ENCODE results near the gene ADGRF1. TPM values are rescaled to one million over a fixed set of nuclear protein-coding genes. Genes with fewer than 3 reads are reported as not detected.

The ADGRF1 gene
- total RNA-seq, 4 donors from 2014 or later = 0.83 TPM; not detected in 3

GRCh38 chr6:46963039-46963438 lies 79.1 kb downstream of the ADGRF1 start:
- no peak for TF ChIP-seq CTCF (IDR thresholded peaks at IDR 0.05)
- TF ChIP-seq EP300 (IDR thresholded peaks at IDR 0.05) = no peak
- TF ChIP-seq POLR2A (IDR thresholded peaks at IDR 0.05; ENCODE audit: low read depth) = no peak
- TF ChIP-seq POLR2AphosphoS5 (IDR thresholded peaks at IDR 0.05) = no peak
- no peak overlapping the region for H3K27ac ChIP-seq (replicated peaks in 1 of 4)
- H3K9me3 ChIP-seq = no peaks in the 10 kb centered on the region
- no peak for DNase-seq (ENCODE audit: extremely low spot score)
- intact Hi-C loops (cut with DNase I) = no loop called here
- H3K36me3 ChIP-seq = no peaks in the 10 kb centered on the region
- H3K27me3 ChIP-seq = peaks cover 0 to 4% (median 0%) of the 10 kb centered on the region in 4 donors
- H3K4me3 ChIP-seq = no peak overlapping the region
- no peaks in the 10 kb centered on the region for H3K4me1 ChIP-seq

GRCh38 chr6:46961711-46962110 lies 80.4 kb downstream of the ADGRF1 start:
- Histone ChIP-seq H3K4me3 (no peak overlapping the region), H3K27me3 (peaks cover 0 to 4% (median 0%) of the 10 kb centered on the region in 4 donors), H3K9me3 (no peaks in the 10 kb centered on the region), H3K4me1 (no peaks in the 10 kb centered on the region), H3K27ac (replicated peaks in 1 of 4) (no peak overlapping the region), H3K36me3 (no peaks in the 10 kb centered on the region)
- intact Hi-C loops (cut with DNase I) = no loop called here
- DNase-seq (ENCODE audit: extremely low spot score) = no peak
- TF ChIP-seq POLR2AphosphoS5 (IDR thresholded peaks at IDR 0.05) (no peak), CTCF (IDR thresholded peaks at IDR 0.05) (no peak), POLR2A (IDR thresholded peaks at IDR 0.05; ENCODE audit: low read depth) (no peak), EP300 (IDR thresholded peaks at IDR 0.05) (no peak)
- 86% methylated on average over 5 of the region's 5 CpGs for WGBS

- intact Hi-C loops (cut with DNase I) = no loop called here
- no peak overlapping the region for H3K27ac ChIP-seq (replicated peaks in 1 of 4)
These were observed 80.9 kb downstream of the ADGRF1 start for GRCh38 chr6:46961232-46961631.

GRCh38 chr6:46959419-46959818 lies 82.7 kb downstream of the ADGRF1 start:
- H3K9me3 ChIP-seq = no peaks in the 10 kb centered on the region
- peaks cover 0 to 4% (median 0%) of the 10 kb centered on the region in 4 donors for H3K27me3 ChIP-seq
- H3K4me1 ChIP-seq = no peaks in the 10 kb centered on the region
- no peak overlapping the region for H3K27ac ChIP-seq (replicated peaks in 1 of 4)
- no peaks in the 10 kb centered on the region for H3K36me3 ChIP-seq
- DNase-seq (ENCODE audit: extremely low spot score) = no peak
- TF ChIP-seq POLR2A (IDR thresholded peaks at IDR 0.05; ENCODE audit: low read depth) (no peak), CTCF (IDR thresholded peaks at IDR 0.05) (no peak), EP300 (IDR thresholded peaks at IDR 0.05) (no peak), POLR2AphosphoS5 (IDR thresholded peaks at IDR 0.05) (no peak)
- intact Hi-C loops (cut with DNase I) = no loop called here
- H3K4me3 ChIP-seq = no peak overlapping the region

More at GRCh38 chr6:46961232-46961631, 80.9 kb downstream of the ADGRF1 start:
- no peak overlapping the region for H3K4me3 ChIP-seq
- DNase-seq (ENCODE audit: extremely low spot score) = no peak
- H3K4me1 ChIP-seq = no peaks in the 10 kb centered on the region
- H3K36me3 ChIP-seq = no peaks in the 10 kb centered on the region
- H3K27me3 ChIP-seq = peaks cover 0 to 4% (median 0%) of the 10 kb centered on the region in 4 donors
- TF ChIP-seq POLR2AphosphoS5 (IDR thresholded peaks at IDR 0.05) = no peak
- TF ChIP-seq EP300 (IDR thresholded peaks at IDR 0.05) = no peak
- TF ChIP-seq CTCF (IDR thresholded peaks at IDR 0.05) = no peak
- no peak for TF ChIP-seq POLR2A (IDR thresholded peaks at IDR 0.05; ENCODE audit: low read depth)
- no peaks in the 10 kb centered on the region for H3K9me3 ChIP-seq

GRCh38 chr6:46956409-46956808 lies 85.7 kb downstream of the ADGRF1 start:
- Histone ChIP-seq H3K9me3 (no peaks in the 10 kb centered on the region), H3K27ac (replicated peaks in 1 of 4) (no peak overlapping the region), H3K4me3 (no peak overlapping the region), H3K4me1 (no peaks in the 10 kb centered on the region), H3K27me3 (no peaks in the 10 kb centered on the region), H3K36me3 (no peaks in the 10 kb centered on the region)
- 96% methylated on average over 6 of the region's 6 CpGs for WGBS
- intact Hi-C loops (cut with DNase I) = no loop called here
- no peak for TF ChIP-seq CTCF (IDR thresholded peaks at IDR 0.05)
- no peak for TF ChIP-seq POLR2A (IDR thresholded peaks at IDR 0.05; ENCODE audit: low read depth)
- TF ChIP-seq EP300 (IDR thresholded peaks at IDR 0.05) = no peak
- no peak for TF ChIP-seq POLR2AphosphoS5 (IDR thresholded peaks at IDR 0.05)
- DNase-seq (ENCODE audit: extremely low spot score) = no peak

Data from esophagus muscularis mucosa (tissue), 4 donors.